Left ventricle myocardium inferior (tissue), 1 donor: ENCODE measurements around the gene IL6R. TPM values are rescaled to one million over a fixed set of nuclear protein-coding genes. Genes with fewer than 3 reads are reported as not detected.

ENCODE experiments used
- DNase-seq: peaks from one replicate; pipeline ENCODE4 v3.0.0-alpha.2; 2020
- H3K27ac ChIP-seq: fragments of 200-600 bp; replicated peaks from 2 replicates; pipeline ENCODE4 v1.8.0; 2021
- H3K27me3 ChIP-seq: fragments of 200-600 bp; 2 replicates; pipeline ENCODE4 v1.8.0; 2021; ENCODE audit warnings: low read depth
- H3K36me3 ChIP-seq: fragments of 200-600 bp; 2 replicates; pipeline ENCODE4 v1.8.0; 2021
- H3K4me1 ChIP-seq: fragments of 200-600 bp; 2 replicates; pipeline ENCODE4 v1.8.0; 2021
- H3K4me3 ChIP-seq: fragments of 200-600 bp; 2 replicates; pipeline ENCODE4 v1.8.0; 2021; ENCODE audit warnings: mild to moderate bottlenecking, moderate library complexity
- H3K9me3 ChIP-seq: fragments of 200-600 bp; replicated peaks from 2 replicates; pipeline ENCODE4 v1.8.0; 2021
- CTCF ChIP-seq: fragments of 200-600 bp; IDR thresholded peaks from 2 replicates; pipeline ENCODE4 v1.8.0; 2021; ENCODE audit warnings: antibody characterized with exemption, mild to moderate bottlenecking, borderline replicate concordance
- intact Hi-C: fragments of 100-400 bp; cut with micrococcal nuclease; formaldehyde crosslinking; loops from one replicate; pipeline ENCODE4 v1.11.0; 2022
- total RNA-seq: library from RNA; stranded (reverse); fragmentation: NEBNext Ultra II Directional; extraction: Animal tissue kit (Norgen Biotek cat#: 25700); gene quantifications from one replicate; pipeline ENCODE4 v1.2.1, GENCODE V29; 2021
- donor health status: DM: no; HTN: yes; CAD: no; lungs with severe emphysema.

IL6R gene
- total RNA-seq, 1 donor from 2014 or later, result 10.5 TPM

- H3K27ac ChIP-seq, result peak overlapping the region; percentile 98
- H3K4me3 ChIP-seq, result no peak overlapping the region
- H3K27me3 ChIP-seq, result no peaks in the 10 kb centered on the region
- H3K9me3 ChIP-seq, result no peaks in the 10 kb centered on the region
- TF ChIP-seq CTCF, result no peak
- no peak for DNase-seq
- intact Hi-C loops, result no loop called here
- peaks cover 85% of the 10 kb centered on the region for H3K4me1 ChIP-seq
- H3K36me3 ChIP-seq, result no peaks in the 10 kb centered on the region
Observed at GRCh38 chr1:154416471-154417337, 11.6 kb downstream of the IL6R start.

GRCh38 chr1:154417338-154417608 is 12.1 kb downstream of the IL6R start:
- Histone ChIP-seq H3K4me3 (no peak overlapping the region), H3K9me3 (no peaks in the 10 kb centered on the region), H3K36me3 (no peaks in the 10 kb centered on the region), H3K4me1 (peaks cover 90% of the 10 kb centered on the region), H3K27me3 (no peaks in the 10 kb centered on the region), H3K27ac (peak overlapping the region; percentile 98)
- TF ChIP-seq CTCF, result no peak
- intact Hi-C loops, result no loop called here
- DNase-seq, result no peak

GRCh38 chr1:154418062-154418921 is 13.1 kb downstream of the IL6R start:
- TF ChIP-seq CTCF, result no peak
- Histone ChIP-seq H3K9me3 (no peaks in the 10 kb centered on the region), H3K4me1 (peaks cover 97% of the 10 kb centered on the region), H3K27me3 (no peaks in the 10 kb centered on the region), H3K36me3 (no peaks in the 10 kb centered on the region), H3K27ac (peak overlapping the region; percentile 98), H3K4me3 (no peak overlapping the region)
- no peak for DNase-seq
- intact Hi-C loops, result no loop called here

GRCh38 chr1:154418923-154419619 is 13.9 kb downstream of the IL6R start:
- no peak for DNase-seq
- intact Hi-C loops, result no loop called here
- Histone ChIP-seq H3K27ac (peak overlapping the region; percentile 98), H3K4me1 (peaks cover 97% of the 10 kb centered on the region), H3K9me3 (no peaks in the 10 kb centered on the region), H3K36me3 (no peaks in the 10 kb centered on the region), H3K4me3 (peak overlapping the region; percentile 53), H3K27me3 (no peaks in the 10 kb centered on the region)
- no peak for TF ChIP-seq CTCF
